GM10266 (cell line): ENCODE results near the gene PDHX.

Experiments
- DNase-seq: peaks from one replicate; pipeline ENCODE4 v3.0.0; 2012; ENCODE audit errors: extremely low spot score
- CTCF ChIP-seq: IDR thresholded peaks from 2 replicates; pipeline ENCODE4 v1.5.1; 2012; ENCODE audit warnings: mild to moderate bottlenecking, low read depth; ENCODE audit not compliant: control insufficient read depth, insufficient read depth; ENCODE audit errors: missing control alignments

Gene PDHX

GRCh38 chr11:35005141-35005780, 88.8 kb downstream of the PDHX start:
- DNase-seq: no peak
- TF ChIP-seq CTCF: no peak

- peak; percentile 73 for DNase-seq
- TF ChIP-seq CTCF: no peak
These were observed 90.1 kb downstream of the PDHX start for GRCh38 chr11:35006389-35007128.

GRCh38 chr11:35007277-35007676, 90.9 kb downstream of the PDHX start:
- no peak for TF ChIP-seq CTCF
- peak; percentile 9 for DNase-seq

GRCh38 chr11:35009191-35009943, 92.9 kb downstream of the PDHX start:
- TF ChIP-seq CTCF: no peak
- DNase-seq: no peak

GRCh38 chr11:35009944-35010342, 93.5 kb downstream of the PDHX start:
- TF ChIP-seq CTCF: no peak
- no peak for DNase-seq

- no peak for DNase-seq
- TF ChIP-seq CTCF: no peak
These were observed 94.2 kb downstream of the PDHX start for GRCh38 chr11:35010654-35011053.
